G401 (cell line): ENCODE data around the gene FAM184B. TPM values are rescaled to one million over a fixed set of nuclear protein-coding genes. Genes with fewer than 3 reads are reported as not detected.
"Not testable (repeated sequence)": the region's sequence is repeated elsewhere in the genome, so short reads cannot be mapped to it uniquely, and the experiment has no call there.

Source experiments
- DNase-seq: peaks from one replicate; pipeline ENCODE4 v3.0.0-alpha.2; 2015; ENCODE audit warnings: low spot score
- in situ Hi-C: cut with HindIII; loops from 2 replicates; pipeline ENCODE4 v1.10.0; 2016; ENCODE audit warnings: low sequenced_read_pairs, mixed read lengths
- total RNA-seq: library from RNA; depleted of rRNA; stranded (reverse); fragments of >200 nt; shearing (Covaris generic); gene quantifications from 2 replicates; pipeline ENCODE4 v1.2.3, GENCODE V29; 2014

Gene FAM184B
- total RNA-seq, 1 experiment from 2014 or later, result not detected

DNA sequence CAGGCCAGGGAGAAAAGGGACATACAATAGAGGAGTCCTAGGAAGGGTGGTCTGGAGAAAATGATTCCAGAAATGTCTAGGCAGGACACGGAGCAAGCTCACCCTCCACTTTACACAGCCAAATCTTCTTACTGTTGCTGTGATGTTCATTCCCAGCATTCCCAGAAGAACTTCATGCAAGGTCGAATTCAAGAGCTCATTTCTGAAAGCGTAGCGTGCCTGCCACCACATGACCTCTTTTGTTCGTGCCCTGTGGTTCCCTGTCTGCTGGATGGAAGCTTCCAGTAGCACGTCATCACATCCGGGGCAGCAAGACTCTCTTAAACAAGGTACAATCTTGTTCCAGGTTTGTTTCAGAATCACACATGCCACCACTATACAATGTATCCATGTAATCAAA, 57.8 kb downstream of the FAM184B start:
- no peak for DNase-seq
- in situ Hi-C loops, result no loop called here

DNA sequence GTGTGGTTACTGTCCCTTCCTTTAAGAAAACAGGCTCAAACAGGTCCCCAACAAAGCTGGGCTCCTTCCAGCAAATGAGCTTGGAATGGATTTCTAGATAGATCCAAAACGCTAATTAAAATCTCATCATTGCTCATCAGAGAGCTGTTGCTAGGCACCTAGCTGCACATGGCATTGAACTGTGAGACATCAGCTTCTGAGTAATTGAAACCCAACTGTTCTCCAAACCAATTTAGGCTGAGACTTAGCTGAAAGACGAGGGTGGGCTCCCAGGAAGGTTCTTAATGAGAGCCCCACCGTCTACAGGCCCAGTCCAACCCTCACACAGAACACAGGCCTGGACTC, 59.1 kb downstream of the FAM184B start:
- peak; percentile 29 for DNase-seq
- in situ Hi-C loops, result no loop called here

DNA sequence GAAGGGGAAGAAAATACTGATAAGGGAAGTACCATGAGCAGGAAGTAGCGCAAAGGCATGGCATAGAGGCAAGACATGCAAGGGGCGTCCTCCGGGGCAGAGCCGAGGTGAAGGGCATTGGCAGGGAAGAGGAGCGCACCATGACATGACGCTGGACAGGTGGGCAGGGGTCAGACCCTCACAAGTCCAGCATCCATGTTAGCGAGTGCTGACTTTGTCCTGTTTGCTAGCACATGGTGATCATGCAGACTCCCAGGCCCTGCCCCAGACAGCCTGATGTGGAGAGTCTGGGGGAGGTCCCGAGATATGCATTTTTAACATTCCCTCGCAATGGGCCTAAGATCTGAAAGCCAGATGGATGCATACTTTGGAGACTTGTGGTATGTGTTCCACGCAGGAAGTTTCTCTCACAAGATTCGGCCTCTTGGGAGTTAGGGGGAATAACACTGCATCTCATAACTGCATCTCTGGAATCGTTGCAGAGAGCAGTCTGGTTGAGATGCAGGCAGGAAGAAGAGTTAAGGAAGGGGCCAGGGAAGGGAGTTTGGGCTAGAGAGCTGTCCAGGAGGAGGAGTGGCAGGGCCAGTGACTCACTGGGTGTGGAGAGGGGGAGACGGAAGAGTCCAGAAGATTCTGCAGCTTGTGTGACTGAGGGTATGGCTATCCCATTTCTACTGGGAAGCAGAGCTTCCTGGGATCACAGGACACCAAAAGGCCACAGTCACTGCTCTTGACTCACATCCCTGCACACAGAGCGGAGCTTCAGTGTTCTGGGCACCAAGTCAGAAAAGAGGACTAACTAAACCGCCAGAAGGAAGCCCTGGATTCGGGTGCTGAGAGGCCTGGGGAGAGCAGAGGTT, 59.7 kb downstream of the FAM184B start:
- DNase-seq, result no peak
- in situ Hi-C loops, result no loop called here

DNA sequence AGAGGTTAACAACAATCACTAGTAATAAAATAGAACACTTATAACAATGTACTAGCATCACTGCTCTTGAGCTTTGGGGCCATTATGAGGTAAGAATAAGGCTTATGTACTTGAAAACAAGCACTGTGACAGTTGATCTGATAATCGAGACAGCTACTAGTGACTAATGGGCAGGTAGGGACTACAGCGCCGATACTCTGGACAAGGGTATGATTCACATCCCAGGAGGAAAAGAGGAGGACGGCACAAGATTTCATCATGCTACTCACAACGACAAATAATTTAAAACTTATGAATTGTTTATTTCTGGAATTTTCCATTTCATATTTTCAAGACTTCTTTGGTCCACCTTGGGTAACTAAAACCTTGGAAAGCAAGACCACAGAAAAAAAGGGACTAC, 62.3 kb downstream of the FAM184B start:
- in situ Hi-C loops, result no loop called here
- DNase-seq, result no peak

DNA sequence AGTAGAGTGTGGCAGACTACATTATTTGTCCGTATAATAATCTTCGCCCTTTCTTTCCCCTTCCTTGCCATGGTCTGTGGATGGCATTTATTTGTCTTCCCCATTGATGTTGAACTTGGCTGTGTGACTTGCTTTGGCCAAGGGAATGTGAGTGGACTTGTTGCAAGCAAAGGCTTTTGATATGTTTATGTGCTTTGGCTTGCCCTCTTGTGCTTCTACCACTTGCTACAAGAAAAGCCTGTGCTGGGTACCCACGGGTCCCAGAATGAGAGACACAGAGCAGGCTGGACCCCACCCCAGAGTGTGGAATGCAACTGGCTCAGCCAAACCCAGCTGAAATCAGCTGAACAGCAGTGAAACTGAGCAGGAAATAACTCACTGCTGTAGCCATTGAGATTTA, 63.0 kb downstream of the FAM184B start:
- in situ Hi-C loops, result no loop called here
- no peak for DNase-seq

DNA sequence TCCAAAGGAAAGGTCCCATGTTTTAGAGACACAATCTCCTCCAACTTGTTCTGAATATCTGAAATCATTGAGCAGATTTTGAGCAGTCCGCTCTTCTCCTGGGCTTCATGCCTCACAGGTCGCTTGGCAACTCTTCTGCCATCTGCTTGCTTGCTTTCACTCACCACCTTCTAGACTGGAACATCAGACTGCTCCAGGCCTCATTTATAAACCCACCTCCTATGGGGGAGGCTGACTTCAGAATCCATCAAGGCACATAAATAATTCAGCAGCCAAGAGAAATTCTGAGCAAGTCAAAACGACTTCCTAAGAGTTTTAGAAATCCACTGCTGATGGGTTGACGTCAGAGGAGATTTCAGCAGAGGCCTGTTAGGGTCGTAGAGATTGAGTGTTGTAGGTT, 64.1 kb downstream of the FAM184B start:
- peak; percentile 86 for DNase-seq
- in situ Hi-C loops, result no loop called here

DNA sequence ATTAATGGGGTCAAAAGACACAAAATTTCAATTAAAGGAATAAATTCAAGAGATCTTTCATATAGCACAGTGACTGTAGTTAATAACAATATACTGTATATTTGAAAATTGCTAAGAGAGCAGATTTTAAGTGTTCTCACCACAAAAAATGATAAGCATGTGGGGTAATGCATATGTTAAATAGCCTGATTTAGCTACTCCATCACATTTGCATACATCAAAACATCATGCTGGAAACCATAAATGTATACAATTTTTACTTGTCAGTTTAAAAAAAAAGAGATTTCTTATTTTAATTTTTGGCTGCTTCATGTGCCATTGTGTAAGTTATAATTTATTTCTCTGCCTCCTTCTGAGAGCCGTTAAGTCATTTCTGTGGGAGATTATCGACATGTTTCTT, 65.9 kb downstream of the FAM184B start:
- DNase-seq, result no peak
- in situ Hi-C loops, result no loop called here

DNA sequence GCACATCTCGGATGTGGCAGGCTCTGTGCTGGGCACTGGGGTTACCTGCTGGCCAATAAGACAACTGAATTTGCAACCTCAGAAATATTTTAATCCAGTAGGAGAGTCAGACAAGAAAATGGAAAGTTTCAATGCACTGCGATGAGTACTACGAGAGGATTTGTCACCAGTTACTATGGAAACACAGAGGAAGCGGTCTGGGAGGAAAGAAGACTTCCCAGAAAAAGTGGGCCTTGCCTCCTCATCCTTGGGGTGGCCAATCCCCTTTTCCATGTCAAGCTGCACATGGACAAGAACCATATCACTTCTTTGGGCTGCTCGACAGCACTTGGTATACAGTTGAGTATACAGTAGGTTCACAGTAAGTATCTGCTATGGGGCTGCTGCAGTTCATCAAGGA, 67.6 kb downstream of the FAM184B start:
- in situ Hi-C loops, result no loop called here
- no peak for DNase-seq

DNA sequence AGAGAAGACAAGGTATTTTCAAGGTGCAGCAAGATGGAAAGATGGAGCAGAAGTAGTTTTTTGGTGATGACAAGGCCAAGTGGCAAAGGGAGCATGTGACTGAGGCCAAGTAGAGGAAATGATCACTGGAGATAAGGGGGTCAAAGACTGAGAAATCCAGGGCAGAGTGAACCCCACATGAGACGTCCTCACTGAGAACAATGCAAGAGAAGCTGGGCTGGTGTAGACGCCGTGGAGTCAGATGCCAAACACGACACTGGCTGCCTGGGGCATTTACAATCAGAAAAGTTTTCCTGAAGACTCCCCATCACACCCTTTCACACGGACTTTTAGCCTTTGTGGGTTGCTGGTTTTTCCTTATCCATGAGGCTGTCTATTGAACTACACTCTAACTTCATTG, 69.3 kb downstream of the FAM184B start:
- in situ Hi-C loops, result no loop called here
- DNase-seq, result no peak

DNA sequence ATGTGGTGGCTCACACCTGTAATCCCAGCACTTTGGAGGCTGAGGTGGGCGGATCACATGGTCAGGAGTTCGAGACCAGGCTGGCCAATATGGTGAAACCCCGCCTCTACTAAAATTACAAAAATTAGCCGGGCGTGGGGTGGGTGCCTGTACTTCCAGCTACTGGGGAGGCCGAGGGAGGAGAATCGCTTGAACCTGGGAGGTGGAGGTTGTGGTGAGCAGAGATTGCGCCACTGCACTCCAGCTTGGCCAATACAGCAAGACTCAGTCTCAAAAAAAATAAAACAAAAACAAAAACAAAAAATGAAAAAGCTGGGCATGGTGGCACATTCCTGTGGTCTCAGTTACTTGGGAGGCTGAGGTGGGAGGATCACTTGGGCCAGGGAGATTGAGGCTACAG, 70.2 kb downstream of the FAM184B start:
- DNase-seq, in situ Hi-C loops: not testable (repeated sequence)

DNA sequence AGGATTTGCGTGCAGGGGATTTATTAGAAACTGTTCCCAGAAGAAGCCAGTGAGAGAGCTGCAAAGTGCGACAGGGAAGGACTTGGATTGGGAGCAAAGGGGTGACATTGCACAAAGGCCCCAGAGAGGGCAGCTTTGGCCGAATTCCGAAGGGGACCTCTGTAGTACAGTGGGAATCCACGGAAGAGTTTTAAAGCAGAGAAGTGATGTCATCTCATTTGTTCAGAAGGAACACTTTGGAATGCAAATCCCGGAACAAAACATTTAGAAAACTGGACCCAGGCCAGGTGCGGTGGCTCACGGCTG, 71.7 kb downstream of the FAM184B start:
- no peak for DNase-seq
- in situ Hi-C loops, result no loop called here

DNA sequence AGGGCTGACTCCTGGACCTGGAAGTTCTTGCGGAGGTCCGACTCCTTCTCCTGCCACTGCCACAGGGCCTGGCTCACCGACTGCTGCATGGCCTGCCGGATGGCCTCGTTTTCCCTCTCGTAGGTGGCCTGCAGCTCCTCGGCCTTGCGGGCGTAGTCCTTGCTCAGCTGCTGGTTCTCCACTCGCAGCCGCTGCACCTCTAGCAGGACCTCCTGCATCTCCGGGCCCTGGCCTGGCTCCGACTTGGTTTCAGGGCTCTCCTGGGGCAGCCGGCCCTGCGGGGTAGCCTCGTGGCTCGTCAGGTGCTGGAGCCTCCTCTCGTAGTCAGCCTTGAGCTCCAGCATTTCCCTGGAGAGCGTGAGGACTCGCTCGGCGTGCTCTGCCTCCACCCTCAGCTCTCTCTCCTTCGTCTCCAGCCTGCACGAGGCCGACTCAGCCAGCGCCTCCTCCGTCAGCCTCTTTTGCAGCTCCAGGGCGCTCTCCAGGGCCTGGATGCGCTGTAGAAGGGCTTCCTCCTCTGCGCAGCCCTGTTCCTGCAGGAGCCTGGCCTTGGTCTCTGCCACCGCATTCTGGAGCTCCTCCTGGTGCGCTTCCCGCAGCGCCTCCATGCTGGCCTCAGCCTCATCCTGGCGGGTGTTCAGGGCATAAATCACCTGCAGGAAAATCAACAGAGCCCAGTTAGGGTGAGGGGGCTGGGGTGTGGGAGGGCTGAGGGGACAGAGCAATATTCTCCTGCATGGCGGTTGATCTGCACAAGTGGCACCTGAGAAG, 72.2 kb downstream of the FAM184B start:
- in situ Hi-C loops, result no loop called here
- DNase-seq, result no peak

DNA sequence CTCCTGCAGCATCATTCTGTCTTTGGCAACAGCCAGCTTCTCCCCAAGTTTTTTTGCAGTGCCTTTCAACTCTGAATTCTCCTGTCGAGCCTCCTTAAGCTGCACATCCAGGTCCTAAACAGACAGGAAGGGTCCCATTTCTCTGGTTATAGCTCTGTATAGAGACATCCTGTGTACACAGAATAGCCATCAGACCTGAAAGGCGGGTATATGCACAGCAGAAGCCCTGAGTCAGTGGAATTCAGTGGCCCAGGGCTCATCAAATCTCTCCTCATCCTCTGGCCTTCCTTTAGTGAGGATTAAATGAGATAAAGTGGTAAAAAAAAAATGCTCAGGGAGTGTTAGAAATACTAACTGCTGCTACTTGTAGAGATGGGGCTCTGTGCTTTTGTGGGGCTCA, 73.8 kb downstream of the FAM184B start:
- no peak for DNase-seq
- in situ Hi-C loops, result no loop called here

DNA sequence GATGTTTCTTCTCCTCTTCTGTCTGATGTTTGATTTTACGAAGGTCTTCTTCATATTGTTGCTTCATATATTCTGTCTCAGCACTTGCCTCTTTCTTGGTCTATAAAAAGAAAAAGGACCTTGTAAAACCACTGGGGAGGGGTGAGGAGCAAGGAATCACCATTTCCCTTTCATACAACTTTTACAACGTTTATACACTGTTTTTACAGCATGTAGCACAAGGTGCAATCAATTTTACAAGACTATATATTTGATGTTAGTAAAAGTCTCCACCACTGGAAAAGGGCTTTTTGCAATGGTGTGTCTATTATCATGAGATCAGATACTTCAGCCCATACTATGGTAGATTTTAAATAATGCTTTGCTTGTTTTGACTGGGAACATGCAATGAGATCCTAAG, 76.3 kb downstream of the FAM184B start:
- DNase-seq, result no peak
- in situ Hi-C loops, result no loop called here

DNA sequence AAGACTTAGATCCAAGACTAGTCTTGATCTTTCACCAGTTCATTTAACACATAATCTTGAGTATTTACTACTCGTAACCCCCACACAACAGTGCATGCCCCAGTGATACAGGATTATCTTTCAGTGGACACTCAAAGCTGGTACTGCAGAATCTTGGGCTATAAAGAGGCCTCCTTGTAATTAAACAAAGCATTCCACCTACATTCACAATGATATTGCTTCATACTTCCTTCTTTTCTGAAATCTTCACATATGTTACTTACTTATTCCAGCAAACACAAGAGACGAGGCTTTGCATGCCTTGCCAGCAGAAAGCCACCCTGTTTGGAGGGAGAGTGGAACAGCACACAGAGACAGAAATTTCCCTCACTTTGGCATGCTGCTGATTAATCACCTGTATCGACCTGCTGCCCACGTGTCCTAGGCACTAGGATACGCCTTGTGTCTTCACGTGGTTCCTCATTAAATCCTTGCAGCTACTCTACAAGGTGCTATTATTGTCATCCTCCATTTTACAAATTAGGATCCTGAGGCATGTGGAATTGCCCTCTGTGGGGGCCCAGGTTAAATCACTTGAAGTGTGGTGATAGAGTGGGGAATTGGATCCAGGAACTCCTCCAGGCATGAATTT, 77.3 kb downstream of the FAM184B start:
- DNase-seq, result no peak
- in situ Hi-C loops, result no loop called here

DNA sequence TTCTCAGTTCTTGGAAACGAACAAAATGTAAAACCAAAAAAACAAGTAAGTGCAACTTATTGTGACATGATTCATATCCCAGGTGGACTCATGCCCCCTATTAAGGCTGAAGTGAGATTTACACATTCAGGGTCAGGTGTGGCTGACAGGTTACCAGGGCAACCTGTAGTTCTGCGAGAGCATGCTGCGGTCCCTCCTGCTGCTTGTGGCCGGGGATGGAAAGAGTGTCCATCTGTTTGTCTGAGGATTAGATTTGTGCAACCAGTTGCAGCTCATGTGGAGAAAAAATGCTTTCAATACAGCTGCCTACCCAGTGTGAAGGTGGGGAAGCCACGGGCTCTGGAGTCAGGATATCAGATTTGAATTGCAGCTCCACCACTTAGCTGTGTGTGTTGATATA, 78.8 kb downstream of the FAM184B start:
- peak; percentile 82 for DNase-seq
- in situ Hi-C loops, result no loop called here

DNA sequence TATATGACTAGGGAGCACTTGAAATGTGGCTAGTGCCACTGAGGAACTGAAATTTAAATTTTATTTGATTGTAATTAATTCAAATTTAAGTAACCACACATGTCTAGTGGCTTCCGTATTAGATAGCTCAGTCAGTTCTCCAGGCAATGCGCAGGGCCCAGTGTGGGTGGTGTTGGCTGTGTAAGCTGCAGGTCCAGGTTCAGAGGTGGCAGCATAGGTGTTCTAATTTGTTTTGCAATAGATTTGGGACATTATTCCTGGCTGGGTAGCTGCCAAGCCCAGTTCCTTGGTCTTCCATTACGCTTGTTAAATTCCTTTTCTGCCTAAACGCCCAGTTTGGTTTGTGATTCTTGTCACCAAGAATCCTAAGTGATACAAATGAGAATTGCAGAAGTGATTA, 79.5 kb downstream of the FAM184B start:
- in situ Hi-C loops, result no loop called here
- DNase-seq, result no peak

DNA sequence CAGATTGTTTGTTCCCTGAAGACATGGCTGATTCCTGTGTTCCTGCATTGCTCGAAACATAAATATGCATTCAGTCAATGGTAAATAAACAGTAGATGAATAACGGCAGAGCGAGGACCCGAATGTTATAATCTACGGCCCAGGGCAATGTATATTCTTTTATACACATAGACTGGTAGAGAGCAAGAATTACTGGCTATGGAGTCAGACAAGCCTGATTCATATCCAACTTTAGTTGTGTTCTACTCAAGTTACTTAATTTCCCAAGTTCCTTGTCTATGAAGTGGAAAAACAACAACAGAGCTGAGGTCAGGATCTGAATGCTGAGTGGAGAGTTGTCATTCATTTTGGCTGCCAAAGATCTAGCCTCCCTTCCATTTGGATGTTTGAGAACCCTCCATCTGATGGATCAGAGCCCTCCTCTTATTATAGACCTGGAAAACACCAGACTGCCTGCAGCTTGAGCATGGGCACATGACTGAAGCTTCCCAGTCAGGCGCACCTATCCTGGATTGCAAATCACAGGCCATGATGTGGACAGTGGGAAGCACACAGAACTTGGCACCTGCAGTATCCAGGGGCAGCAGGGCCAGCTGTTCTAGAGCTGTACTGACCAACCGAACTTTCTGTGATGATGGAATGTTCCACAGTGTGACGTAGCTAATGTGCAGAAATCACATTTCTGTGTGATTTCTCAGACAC, 80.1 kb downstream of the FAM184B start:
- no peak for DNase-seq
- in situ Hi-C loops, result no loop called here

DNA sequence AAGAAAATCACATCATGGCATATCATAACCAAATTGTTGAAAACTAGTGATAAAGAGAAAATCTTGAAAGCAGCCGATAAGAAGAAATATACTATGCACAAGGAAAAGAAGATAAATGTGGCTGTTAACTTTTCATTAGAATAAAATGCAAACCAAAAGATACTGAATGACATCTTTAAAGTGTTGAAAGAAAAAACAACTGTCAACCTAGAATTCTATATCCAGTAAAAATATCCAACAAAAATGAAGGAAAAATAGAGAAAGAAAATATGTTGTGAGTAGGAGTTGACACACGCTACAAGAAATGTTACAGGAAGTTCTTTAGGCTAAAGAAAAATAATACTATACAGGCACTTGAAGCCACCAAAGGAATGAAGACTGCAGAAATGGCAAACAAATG, 82.0 kb downstream of the FAM184B start:
- in situ Hi-C loops, result no loop called here
- DNase-seq, result no peak

DNA sequence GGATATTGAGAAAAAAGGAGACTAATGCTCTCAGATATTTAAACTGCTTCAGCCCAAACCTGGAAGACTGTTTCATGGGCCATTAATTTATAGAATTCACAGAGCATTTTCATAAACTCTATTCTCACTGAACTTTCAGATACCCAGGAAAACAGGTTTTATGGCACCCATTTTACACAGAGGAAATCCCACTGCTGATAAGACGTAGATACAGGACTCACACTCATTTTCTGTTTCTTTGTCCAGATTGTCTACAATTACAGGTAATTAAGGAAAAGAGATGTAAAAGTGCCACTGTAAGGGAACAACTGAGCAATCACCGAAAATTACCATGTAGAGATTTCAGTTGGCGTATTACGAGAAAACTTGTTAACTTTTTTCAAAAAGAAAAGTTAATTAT, 83.3 kb downstream of the FAM184B start:
- in situ Hi-C loops, result no loop called here
- DNase-seq, result no peak
